Stimulated activated CD8-positive, alpha-beta memory T cell treated with anti-CD3 and anti-CD28 coated beads, Interleukin-12 subunit alpha, Interleukin-12 subunit beta, amount 100 ng/mL, for 24 hours (primary cell): ENCODE results near the gene KIF26B.

ENCODE experiments used
- DNase-seq: peaks from one replicate; pipeline ENCODE4 v3.0.0-alpha.2; 2020; ENCODE audit errors: extremely low read depth

The KIF26B gene

GRCh38 chr1:245420926-245421325, 266.1 kb downstream of the KIF26B start:
- no peak for DNase-seq

DNA sequence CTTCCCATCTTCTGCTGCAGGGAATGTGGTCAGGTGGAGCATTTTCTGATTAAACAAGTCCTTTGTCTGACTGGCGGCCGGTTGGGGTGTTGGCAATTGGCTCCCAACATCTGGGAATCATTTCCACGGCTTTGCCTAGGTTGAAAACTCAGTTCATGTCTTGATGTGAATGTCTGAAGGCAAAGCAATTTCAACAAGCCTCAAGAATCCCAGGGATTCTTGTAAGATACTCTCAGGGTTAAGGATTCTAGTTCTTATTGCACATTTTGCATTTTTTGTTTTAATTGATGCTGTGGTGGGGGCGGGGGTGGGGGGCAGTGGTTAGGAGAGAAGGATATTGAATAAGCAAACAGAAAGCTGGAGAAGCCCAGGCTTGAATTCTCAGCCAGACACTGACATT, 273.9 kb downstream of the KIF26B start:
- no peak for DNase-seq

DNA sequence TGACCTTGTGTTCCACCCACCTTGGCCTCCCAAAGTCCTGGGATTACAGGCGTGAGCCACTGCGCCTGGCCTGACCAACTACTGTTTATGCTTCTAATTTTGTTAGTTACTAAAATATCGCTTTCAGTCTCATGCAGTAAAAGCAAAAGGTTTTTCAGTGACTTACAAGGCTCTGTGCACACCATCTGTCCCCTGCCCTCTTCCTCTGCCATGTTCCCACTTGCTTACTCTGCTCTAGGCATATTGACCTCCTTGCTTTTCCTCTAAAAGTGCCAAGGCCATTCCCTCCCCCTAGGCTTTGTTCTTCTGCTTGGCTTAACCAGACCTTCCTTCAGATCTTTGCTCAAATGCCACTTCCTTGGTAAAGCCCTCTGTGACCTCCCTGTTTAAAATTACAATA, 276.9 kb downstream of the KIF26B start:
- DNase-seq: no peak

DNA sequence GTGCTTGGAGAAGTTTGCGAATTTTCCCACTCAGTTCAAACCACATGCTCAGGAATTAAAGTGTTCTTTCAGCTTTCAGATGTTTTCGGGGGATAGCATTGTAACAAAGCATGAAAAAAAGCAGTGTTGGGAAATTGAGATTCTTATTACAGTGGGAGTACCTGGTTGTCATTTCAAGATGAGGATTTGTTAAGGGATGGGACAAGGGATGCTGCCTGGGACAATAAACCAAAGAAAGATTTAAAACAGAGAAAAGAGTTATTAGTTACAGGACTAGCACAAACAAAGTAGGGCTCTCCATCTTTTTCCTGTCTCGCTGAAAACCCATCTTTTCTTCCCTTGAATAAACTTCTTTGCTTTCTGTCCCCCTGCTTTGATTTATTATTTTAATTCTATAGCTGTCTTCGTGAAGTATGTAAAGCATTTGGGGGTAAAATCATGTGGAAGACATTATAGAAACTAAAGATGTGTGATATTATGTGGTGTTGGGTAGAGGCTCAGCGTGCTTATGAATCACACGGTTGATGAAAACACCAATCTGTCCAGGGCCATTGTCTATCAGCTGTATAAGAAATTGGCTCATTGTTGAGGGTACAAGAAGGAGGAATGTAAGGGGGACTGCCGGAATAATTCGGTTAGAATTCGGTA, 277.6 kb downstream of the KIF26B start:
- no peak for DNase-seq

- DNase-seq: no peak
These were observed 278.8 kb downstream of the KIF26B start for GRCh38 chr1:245433561-245433960.

DNA sequence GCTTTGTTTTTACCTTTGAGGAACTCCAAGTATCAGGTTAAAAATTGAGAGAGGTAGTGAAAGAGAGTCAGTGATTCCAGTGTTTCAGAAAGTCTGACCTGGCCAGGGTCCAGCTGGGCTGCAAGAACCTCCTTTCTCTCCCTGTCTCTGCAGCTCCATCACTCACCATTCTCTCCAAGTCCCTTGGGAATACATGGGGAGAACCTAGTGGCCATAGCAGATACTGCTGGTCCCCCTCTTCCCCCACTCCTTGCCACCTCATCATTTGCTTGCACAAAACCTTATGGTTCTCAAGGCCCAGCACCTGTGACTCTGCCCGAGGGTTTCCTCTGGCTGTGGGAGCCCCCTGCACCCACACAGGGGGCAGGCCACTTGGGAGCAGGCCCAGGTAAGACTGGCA, 279.5 kb downstream of the KIF26B start:
- DNase-seq: no peak

DNA sequence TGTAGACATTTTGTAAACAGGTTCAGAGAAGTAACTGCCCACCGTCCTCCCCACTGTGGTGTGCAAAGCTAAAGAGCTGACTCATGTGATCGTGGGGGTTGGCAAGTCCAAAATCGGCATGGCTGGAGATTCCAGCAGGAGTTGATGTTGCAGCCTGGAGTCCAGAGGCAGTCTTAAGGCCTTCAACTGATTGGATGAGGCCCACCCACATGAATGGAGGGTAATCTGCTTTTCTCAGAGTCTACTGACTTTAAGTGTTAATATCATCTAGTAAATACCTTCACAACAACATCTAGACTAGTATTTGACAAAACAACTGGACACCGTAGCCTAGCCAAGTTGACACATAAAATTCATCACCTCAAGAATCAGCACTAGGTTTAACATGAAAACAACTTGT, 281.6 kb downstream of the KIF26B start:
- DNase-seq: no peak

DNA sequence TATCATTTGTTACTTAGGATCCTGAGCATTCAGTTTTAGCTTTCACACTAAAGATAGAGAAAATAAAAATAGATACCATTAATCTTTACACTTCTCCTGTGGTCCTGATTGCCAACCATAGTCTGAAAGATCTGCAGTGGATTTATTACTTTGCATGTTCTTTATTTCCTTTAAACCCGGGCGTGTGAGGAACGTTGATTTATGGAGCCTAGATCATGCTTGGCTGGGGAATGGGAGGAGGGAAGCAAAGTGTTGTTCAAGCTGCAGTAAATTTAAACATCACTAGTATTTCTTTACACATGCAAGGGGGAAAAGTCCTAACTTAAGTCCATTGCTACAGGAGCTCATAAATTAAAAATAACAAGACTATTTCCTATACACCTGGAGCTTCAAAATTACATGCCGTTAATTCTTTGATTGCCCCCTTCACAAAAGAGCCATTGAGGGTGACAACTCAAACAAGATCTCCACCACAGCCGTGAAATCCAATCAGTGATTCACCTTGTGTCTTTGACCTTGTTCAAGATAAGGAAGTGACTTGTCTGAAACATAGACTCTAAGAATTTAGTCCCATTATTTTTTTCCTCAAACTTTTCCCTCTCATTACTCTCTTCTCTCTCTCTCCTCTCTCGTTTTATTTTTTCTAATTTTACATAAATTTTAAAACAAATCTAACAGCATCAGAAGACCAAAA, 282.7 kb downstream of the KIF26B start:
- no peak for DNase-seq

- no peak for DNase-seq
These were observed 286.1 kb downstream of the KIF26B start for GRCh38 chr1:245440922-245441321.

GRCh38 chr1:245441689-245442088, 286.9 kb downstream of the KIF26B start:
- DNase-seq: no peak

GRCh38 chr1:245444147-245444828, 289.5 kb downstream of the KIF26B start:
- DNase-seq: no peak

DNA sequence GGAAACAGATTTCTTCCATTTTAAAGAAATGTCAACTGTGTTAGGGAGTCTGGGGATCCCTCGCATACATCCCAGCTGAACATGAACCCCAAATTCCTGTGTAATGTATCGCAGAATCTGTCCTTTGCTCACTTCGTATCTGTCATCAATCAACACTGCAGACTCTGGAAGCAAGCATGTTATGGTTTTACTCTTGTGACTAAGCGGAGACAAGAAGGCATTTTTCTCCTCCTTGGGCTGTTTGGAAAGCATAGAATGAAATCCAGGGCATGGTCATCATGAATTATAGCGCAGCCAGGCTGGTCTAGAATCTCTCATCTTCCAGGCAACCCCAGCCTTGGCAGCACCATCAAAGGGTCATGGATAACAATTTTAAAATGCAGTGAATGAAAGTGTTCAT, 290.2 kb downstream of the KIF26B start:
- no peak for DNase-seq

GRCh38 chr1:245448531-245448930, 293.7 kb downstream of the KIF26B start:
- no peak for DNase-seq

- no peak for DNase-seq
These were observed 294.2 kb downstream of the KIF26B start for GRCh38 chr1:245448975-245449431.

GRCh38 chr1:245453541-245453940, 298.8 kb downstream of the KIF26B start:
- DNase-seq: no peak

DNA sequence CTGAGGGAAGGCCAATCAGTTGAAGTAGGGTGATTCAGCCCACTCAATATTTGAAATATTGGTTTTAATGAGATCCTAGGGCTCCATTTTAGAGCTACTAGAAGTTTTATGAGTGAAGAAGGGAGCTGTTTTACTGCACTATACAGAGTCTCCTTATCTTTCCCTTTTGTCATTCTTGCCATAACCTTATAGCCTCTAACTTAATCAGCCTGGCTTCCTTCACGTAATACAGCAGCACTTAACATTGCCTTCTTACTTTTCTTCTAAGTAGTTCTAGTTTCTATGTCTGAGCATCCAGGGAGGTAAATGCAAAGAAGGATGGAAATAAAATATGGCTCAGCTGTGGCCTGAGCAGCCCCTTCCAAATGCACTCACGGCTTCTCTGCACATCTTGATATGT, 299.3 kb downstream of the KIF26B start:
- no peak for DNase-seq

GRCh38 chr1:245457562-245457961, 302.8 kb downstream of the KIF26B start:
- DNase-seq: no peak

- no peak for DNase-seq
These were observed 303.4 kb downstream of the KIF26B start for GRCh38 chr1:245458234-245458633.

DNA sequence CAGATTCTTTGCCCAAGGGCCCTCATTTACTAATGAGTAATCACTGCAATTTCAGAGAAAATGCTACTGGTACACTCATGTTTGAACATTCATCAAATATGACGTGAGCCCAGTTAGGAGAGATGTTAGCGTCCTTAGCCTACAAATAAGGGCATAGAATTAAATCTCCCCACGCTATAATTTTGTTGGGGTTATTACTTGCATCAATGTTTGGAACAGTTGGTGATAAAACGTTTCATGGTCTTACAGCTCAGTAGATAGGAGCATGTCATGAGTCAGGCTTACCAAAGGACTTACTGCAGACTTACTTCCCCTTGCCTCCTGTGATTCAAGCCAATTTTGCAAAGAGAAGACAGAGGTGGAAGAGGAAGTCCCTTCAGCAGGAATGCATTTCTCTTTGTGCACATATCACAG, 304.0 kb downstream of the KIF26B start:
- no peak for DNase-seq

DNA sequence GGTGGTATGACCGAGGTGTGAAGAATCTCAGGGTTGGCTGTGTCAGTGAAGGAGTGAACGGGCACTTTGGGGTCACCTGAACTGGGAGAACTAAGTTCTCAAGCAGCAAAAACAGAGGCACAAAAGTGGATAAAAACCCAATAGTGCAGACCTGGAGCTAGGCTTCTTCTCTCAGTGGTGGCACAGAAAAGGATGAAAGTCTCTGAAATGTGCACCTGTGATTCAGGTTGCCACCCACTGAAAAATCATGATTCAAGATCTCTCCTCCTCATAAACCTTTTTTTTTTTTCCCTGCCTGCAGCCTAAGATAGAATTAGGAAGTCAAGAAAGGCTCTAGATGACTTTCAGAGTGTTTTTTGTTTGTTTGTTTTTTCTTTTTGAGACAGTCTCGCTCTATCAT, 304.8 kb downstream of the KIF26B start:
- no peak for DNase-seq

DNA sequence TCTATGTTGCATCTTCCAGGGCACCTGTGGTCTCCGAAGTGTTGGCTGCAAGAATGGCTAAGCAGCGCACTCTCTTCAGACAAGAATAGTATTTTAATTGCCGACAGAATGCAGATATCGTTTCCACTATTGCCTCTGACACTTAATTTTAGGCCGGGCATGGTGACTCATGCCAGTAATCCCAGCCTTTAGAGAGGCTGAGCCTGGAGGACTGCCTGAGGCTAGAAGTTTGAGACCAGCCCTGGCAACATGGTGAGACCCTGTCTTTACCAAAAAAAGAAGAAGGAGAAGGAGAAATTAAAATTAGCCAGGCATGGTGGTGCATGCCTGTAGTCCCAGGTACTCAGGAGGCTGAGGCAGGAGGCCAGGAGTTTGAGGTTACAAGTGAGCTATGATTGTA, 306.9 kb downstream of the KIF26B start:
- no peak for DNase-seq

GRCh38 chr1:245462161-245462560, 307.4 kb downstream of the KIF26B start:
- DNase-seq: no peak
